SK-N-SH (cell line): ENCODE results near the gene NPAS3.

Experiments used
- CHD2 ChIP-seq: fragments of 150-350 bp; IDR thresholded peaks from 2 replicates; pipeline ENCODE4 v1.6.1; 2018; ENCODE audit warnings: low read length; ENCODE audit not compliant: partially characterized antibody
- CTCF ChIP-seq: fragments of 200-600 bp; sonication (generic); IDR thresholded peaks from 2 replicates; pipeline ENCODE4 v1.6.1; 2017; ENCODE audit warnings: antibody characterized with exemption, mild to moderate bottlenecking, moderate library complexity
- EP300 ChIP-seq, 2 experiments: IDR thresholded peaks; 2 replicates each; pipeline versions ENCODE4 v1.4.0 to v1.6.1; 2012; ENCODE audit warnings: borderline replicate concordance in 1 of 2, low read depth in 1 of 2, low read length in 1 of 2
- POLR2AphosphoS5 ChIP-seq: IDR thresholded peaks from 2 replicates; pipeline ENCODE4 v1.6.1; 2012; ENCODE audit warnings: low read depth, low read length
- RCOR1 ChIP-seq: fragments of 150-350 bp; IDR thresholded peaks from 2 replicates; pipeline ENCODE4 v1.6.1; 2017; ENCODE audit warnings: antibody characterized with exemption, low read length
- REST ChIP-seq: IDR thresholded peaks from 2 replicates; pipeline ENCODE4 v1.6.1; 2012; ENCODE audit warnings: mild to moderate bottlenecking, low read depth, low read length, moderate library complexity
- TAF1 ChIP-seq: IDR thresholded peaks from 2 replicates; pipeline ENCODE4 v1.6.1; 2012; ENCODE audit warnings: low read depth, mild to moderate bottlenecking, low read length, moderate library complexity, borderline replicate concordance
- YY1 ChIP-seq: IDR thresholded peaks from 2 replicates; pipeline ENCODE4 v1.4.0; 2012; ENCODE audit warnings: low read depth, mild to moderate bottlenecking
- TF ChIP-seq, protein P1 (sequence below): fragments of 150-350 bp; IDR thresholded peaks from 2 replicates; pipeline ENCODE4 v1.6.1; 2016; ENCODE audit warnings: mild to moderate bottlenecking, low read depth, low read length

DNA sequence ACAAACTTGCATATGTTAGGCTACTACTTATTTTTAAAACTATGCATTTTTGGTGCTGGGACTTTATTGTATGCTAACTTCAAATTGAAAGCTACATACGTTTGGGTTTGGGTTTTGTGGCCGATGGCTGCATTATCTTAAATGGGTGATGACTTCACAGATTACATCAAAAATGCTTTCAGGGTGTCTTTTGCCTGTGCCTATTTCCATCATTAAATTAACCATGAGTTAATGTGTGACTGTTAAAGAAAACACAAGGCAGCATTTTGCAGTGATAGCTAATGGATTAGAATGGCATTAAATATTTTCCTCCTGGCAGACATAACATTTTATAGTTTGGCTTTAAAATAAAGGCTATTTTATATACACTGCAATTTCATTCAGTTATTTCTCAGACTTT is 659.9 kb downstream of the NPAS3 start:
- TF ChIP-seq REST: no peak
- TF ChIP-seq POLR2AphosphoS5: no peak
- no peak for TF ChIP-seq CTCF
- peak in 1 of 2 experiments; percentile 66; a peak in 2 of 4 replicates for TF ChIP-seq EP300 (IDR thresholded peaks at IDR 0.05; ENCODE audit: borderline replicate concordance in 1 of 2, low read depth in 1 of 2, low read length in 1 of 2)
- TF ChIP-seq, protein P1, sequence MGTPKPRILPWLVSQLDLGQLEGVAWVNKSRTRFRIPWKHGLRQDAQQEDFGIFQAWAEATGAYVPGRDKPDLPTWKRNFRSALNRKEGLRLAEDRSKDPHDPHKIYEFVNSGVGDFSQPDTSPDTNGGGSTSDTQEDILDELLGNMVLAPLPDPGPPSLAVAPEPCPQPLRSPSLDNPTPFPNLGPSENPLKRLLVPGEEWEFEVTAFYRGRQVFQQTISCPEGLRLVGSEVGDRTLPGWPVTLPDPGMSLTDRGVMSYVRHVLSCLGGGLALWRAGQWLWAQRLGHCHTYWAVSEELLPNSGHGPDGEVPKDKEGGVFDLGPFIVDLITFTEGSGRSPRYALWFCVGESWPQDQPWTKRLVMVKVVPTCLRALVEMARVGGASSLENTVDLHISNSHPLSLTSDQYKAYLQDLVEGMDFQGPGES: no peak
- no peak for TF ChIP-seq CHD2
- peak; percentile 67; the same call in 1 of the 2 replicates for TF ChIP-seq RCOR1
- TF ChIP-seq TAF1: no peak
- no peak for TF ChIP-seq YY1
